HepG2 (cell line): Measurements from ENCODE around the gene MAPK1.

Experiments
- HOXA3 ChIP-seq: sonication (generic); formaldehyde crosslinking; IDR thresholded peaks from 2 replicates; pipeline ENCODE4 v1.5.0; 2020; ENCODE audit warnings: missing genetic modification reagents
- PPARG ChIP-seq: conservative IDR thresholded peaks from 2 replicates; pipeline ENCODE4 v1.6.1; 2016; ENCODE audit warnings: missing biosample characterization, missing genetic modification reagents
- TCF7 ChIP-seq: sonication (generic); IDR thresholded peaks from 2 replicates; pipeline ENCODE4 v1.6.1; 2016; ENCODE audit warnings: antibody characterized with exemption, low read depth
- ZNF354B ChIP-seq: sonication (generic); formaldehyde crosslinking; IDR thresholded peaks from 2 replicates; pipeline ENCODE4 v1.8.0; 2022; ENCODE audit warnings: mild to moderate bottlenecking, missing genetic modification reagents
- ZNF510 ChIP-seq: sonication (generic); formaldehyde crosslinking; IDR thresholded peaks from 2 replicates; pipeline ENCODE4 v1.4.0; 2020; ENCODE audit warnings: low read depth, mild to moderate bottlenecking, missing genetic modification reagents
- TF ChIP-seq, protein P1 (sequence below): sonication (generic); formaldehyde crosslinking; IDR thresholded peaks from 2 replicates; pipeline ENCODE4 v1.5.0; 2020; ENCODE audit warnings: mild to moderate bottlenecking, missing genetic modification reagents, moderate library complexity

DNA sequence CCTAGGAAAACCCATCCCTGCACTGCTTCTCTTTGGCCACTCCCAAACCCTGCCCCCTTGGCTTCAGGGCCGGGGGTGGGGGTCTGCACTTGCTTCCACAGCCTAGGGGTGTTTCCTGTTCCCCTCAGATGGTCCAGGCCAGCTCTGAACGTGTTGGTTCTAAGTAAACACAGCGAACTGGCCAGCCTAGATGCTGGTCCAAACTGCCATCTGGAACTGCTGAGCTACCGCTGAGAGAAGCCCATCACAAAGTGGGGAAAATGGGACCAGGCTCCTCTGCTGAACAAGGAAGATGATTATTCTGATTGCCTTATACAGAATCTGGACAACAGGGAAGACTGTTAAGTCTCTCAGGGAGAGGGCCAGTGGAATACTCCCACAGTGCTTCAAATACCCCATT is 108.4 kb downstream of the MAPK1 start:
- TF ChIP-seq ZNF510 (CRISPR knock-in tag), result no peak
- TF ChIP-seq PPARG (CRISPR knock-in tag), result no peak
- no peak for TF ChIP-seq HOXA3
- TF ChIP-seq, protein P1, sequence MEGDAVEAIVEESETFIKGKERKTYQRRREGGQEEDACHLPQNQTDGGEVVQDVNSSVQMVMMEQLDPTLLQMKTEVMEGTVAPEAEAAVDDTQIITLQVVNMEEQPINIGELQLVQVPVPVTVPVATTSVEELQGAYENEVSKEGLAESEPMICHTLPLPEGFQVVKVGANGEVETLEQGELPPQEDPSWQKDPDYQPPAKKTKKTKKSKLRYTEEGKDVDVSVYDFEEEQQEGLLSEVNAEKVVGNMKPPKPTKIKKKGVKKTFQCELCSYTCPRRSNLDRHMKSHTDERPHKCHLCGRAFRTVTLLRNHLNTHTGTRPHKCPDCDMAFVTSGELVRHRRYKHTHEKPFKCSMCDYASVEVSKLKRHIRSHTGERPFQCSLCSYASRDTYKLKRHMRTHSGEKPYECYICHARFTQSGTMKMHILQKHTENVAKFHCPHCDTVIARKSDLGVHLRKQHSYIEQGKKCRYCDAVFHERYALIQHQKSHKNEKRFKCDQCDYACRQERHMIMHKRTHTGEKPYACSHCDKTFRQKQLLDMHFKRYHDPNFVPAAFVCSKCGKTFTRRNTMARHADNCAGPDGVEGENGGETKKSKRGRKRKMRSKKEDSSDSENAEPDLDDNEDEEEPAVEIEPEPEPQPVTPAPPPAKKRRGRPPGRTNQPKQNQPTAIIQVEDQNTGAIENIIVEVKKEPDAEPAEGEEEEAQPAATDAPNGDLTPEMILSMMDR (CRISPR knock-in tag), result no peak
- no peak for TF ChIP-seq TCF7
- no peak for TF ChIP-seq ZNF354B (CRISPR knock-in tag)
